ENCODE results near the gene SCN1B. TPM values are rescaled to one million over a fixed set of nuclear protein-coding genes. Genes with fewer than 3 reads are reported as not detected.

The SCN1B gene
- total and polyA plus RNA-seq, 10 of the 15 experiments (the other 5 are each of a cell fraction or from before 2014, with no cell fraction given): 0.04 to 0.54 (median 0.11) TPM; not detected in 3

Other genes with a start within 250 kb of the SCN1B start
Only the 7 nearest of the 12 such genes appear.
- gene ZNF30, start 103.6 kb upstream of the SCN1B start, total RNA-seq (2014; rRNA removed): 0.82 and 0.85 TPM in 2 replicates
- 1.2 and 1.5 TPM in 2 replicates for gene ZNF30, start 103.6 kb upstream of the SCN1B start, total RNA-seq (2014; rRNA removed; fragmentation: Illumina TruSeq; extraction: Trizol)
- gene ZNF30, start 103.6 kb upstream of the SCN1B start, total RNA-seq (2021): 0.98 and 1.2 TPM in 2 replicates
- gene ZNF30, start 103.6 kb upstream of the SCN1B start, polyA plus RNA-seq (2011; rRNA removed): 2.3 and 3.1 TPM in 2 replicates
- gene ZNF30, start 103.6 kb upstream of the SCN1B start, polyA plus RNA-seq (2014; fragmentation: Illumina TruSeq; extraction: Trizol): 0.97 and 2.8 TPM in 2 replicates
- gene ZNF30, start 103.6 kb upstream of the SCN1B start, polyA plus RNA-seq (2014; fragmentation: Nextera tagmentation; extraction: Ambion mirVana): 1 to 10 TPM; 1.2 to 1.6 TPM
- gene ZNF30, start 103.6 kb upstream of the SCN1B start, polyA plus RNA-seq (2014; rRNA removed): 0.80 and 1.1 TPM in 2 replicates
- 1 to 10 TPM; 1.3 to 1.8 TPM for gene ZNF30, start 103.6 kb upstream of the SCN1B start, polyA plus RNA-seq (2016; fragmentation: Nextera tagmentation; extraction: Ambion mirVana)
- 2.3 and 2.8 TPM in 2 replicates for gene ZNF792, start 66.2 kb upstream of the SCN1B start, total RNA-seq (2014; rRNA removed)
- 2.2 and 2.6 TPM in 2 replicates for gene ZNF792, start 66.2 kb upstream of the SCN1B start, total RNA-seq (2014; rRNA removed; fragmentation: Illumina TruSeq; extraction: Trizol)
- 2.0 and 2.2 TPM in 2 replicates for gene ZNF792, start 66.2 kb upstream of the SCN1B start, total RNA-seq (2021)
- gene ZNF792, start 66.2 kb upstream of the SCN1B start, polyA plus RNA-seq (2011; rRNA removed): 4.8 and 5.3 TPM in 2 replicates
- gene ZNF792, start 66.2 kb upstream of the SCN1B start, polyA plus RNA-seq (2014; fragmentation: Illumina TruSeq; extraction: Trizol): 1.2 and 1.3 TPM in 2 replicates
- under 1 TPM; 0.53 to 0.63 TPM for gene ZNF792, start 66.2 kb upstream of the SCN1B start, polyA plus RNA-seq (2014; fragmentation: Nextera tagmentation; extraction: Ambion mirVana)
- gene ZNF792, start 66.2 kb upstream of the SCN1B start, polyA plus RNA-seq (2014; rRNA removed): 0.97 and 1.0 TPM in 2 replicates
- 1 to 10 TPM in 1 of 2 experiments, under 1 TPM in 1; 0.87 to 1.3 TPM for gene ZNF792, start 66.2 kb upstream of the SCN1B start, polyA plus RNA-seq (2016; fragmentation: Nextera tagmentation; extraction: Ambion mirVana)
- gene GRAMD1A, start 30.1 kb upstream of the SCN1B start, total RNA-seq (2014; rRNA removed): 36.1 and 41.9 TPM in 2 replicates
- gene GRAMD1A, start 30.1 kb upstream of the SCN1B start, total RNA-seq (2014; rRNA removed; fragmentation: Illumina TruSeq; extraction: Trizol): 14.8 and 16.9 TPM in 2 replicates
- 69.1 and 71.0 TPM in 2 replicates for gene GRAMD1A, start 30.1 kb upstream of the SCN1B start, total RNA-seq (2021)
- 32.2 and 60.8 TPM in 2 replicates for gene GRAMD1A, start 30.1 kb upstream of the SCN1B start, polyA plus RNA-seq (2011; rRNA removed)
- gene GRAMD1A, start 30.1 kb upstream of the SCN1B start, polyA plus RNA-seq (2014; fragmentation: Illumina TruSeq; extraction: Trizol): 21.9 and 32.7 TPM in 2 replicates
- gene GRAMD1A, start 30.1 kb upstream of the SCN1B start, polyA plus RNA-seq (2014; fragmentation: Nextera tagmentation; extraction: Ambion mirVana): 1 to 10 TPM in 1 of 2 experiments, under 1 TPM in 1; 0.79 to 2.0 TPM
- gene GRAMD1A, start 30.1 kb upstream of the SCN1B start, polyA plus RNA-seq (2014; rRNA removed): 73.6 and 79.8 TPM in 2 replicates
- 10 to 100 TPM; 22.1 to 37.9 TPM for gene GRAMD1A, start 30.1 kb upstream of the SCN1B start, polyA plus RNA-seq (2016; fragmentation: Nextera tagmentation; extraction: Ambion mirVana)
- not detected in 2 replicates for gene HPN, start 11.3 kb downstream of the SCN1B start, total RNA-seq (2014; rRNA removed)
- not detected in 2 replicates for gene HPN, start 11.3 kb downstream of the SCN1B start, total RNA-seq (2014; rRNA removed; fragmentation: Illumina TruSeq; extraction: Trizol)
- 0.13 and 0.21 TPM in 2 replicates for gene HPN, start 11.3 kb downstream of the SCN1B start, total RNA-seq (2021)
- not detected in 2 replicates for gene HPN, start 11.3 kb downstream of the SCN1B start, polyA plus RNA-seq (2011; rRNA removed)
- not detected in 2 replicates for gene HPN, start 11.3 kb downstream of the SCN1B start, polyA plus RNA-seq (2014; fragmentation: Illumina TruSeq; extraction: Trizol)
- not detected for gene HPN, start 11.3 kb downstream of the SCN1B start, polyA plus RNA-seq (2014; fragmentation: Nextera tagmentation; extraction: Ambion mirVana)
- 0.16 TPM in 1 of 2 replicates, not detected in the other for gene HPN, start 11.3 kb downstream of the SCN1B start, polyA plus RNA-seq (2014; rRNA removed)
- gene HPN, start 11.3 kb downstream of the SCN1B start, polyA plus RNA-seq (2016; fragmentation: Nextera tagmentation; extraction: Ambion mirVana): under 1 TPM in 1 of 2 experiments, not detected in 1; 0.35 TPM
- gene FXYD3, start 85.4 kb downstream of the SCN1B start, total RNA-seq (2014; rRNA removed): not detected in 2 replicates
- gene FXYD3, start 85.4 kb downstream of the SCN1B start, total RNA-seq (2014; rRNA removed; fragmentation: Illumina TruSeq; extraction: Trizol): not detected in 2 replicates
- 0.44 and 0.80 TPM in 2 replicates for gene FXYD3, start 85.4 kb downstream of the SCN1B start, total RNA-seq (2021)
- gene FXYD3, start 85.4 kb downstream of the SCN1B start, polyA plus RNA-seq (2011; rRNA removed): not detected in 2 replicates
- not detected in 2 replicates for gene FXYD3, start 85.4 kb downstream of the SCN1B start, polyA plus RNA-seq (2014; fragmentation: Illumina TruSeq; extraction: Trizol)
- under 1 TPM in 1 of 2 experiments, not detected in 1; 0.09 TPM for gene FXYD3, start 85.4 kb downstream of the SCN1B start, polyA plus RNA-seq (2014; fragmentation: Nextera tagmentation; extraction: Ambion mirVana)
- not detected in 2 replicates for gene FXYD3, start 85.4 kb downstream of the SCN1B start, polyA plus RNA-seq (2014; rRNA removed)
- gene FXYD3, start 85.4 kb downstream of the SCN1B start, polyA plus RNA-seq (2016; fragmentation: Nextera tagmentation; extraction: Ambion mirVana): not detected
- 0.16 TPM in 1 of 2 replicates, not detected in the other for gene LGI4, start 104.6 kb downstream of the SCN1B start, total RNA-seq (2014; rRNA removed)
- gene LGI4, start 104.6 kb downstream of the SCN1B start, total RNA-seq (2014; rRNA removed; fragmentation: Illumina TruSeq; extraction: Trizol): not detected in 2 replicates
- 0.29 TPM in 1 of 2 replicates, not detected in the other for gene LGI4, start 104.6 kb downstream of the SCN1B start, total RNA-seq (2021)
- gene LGI4, start 104.6 kb downstream of the SCN1B start, polyA plus RNA-seq (2011; rRNA removed): 0.11 TPM in 1 of 2 replicates, not detected in the other
- not detected in 2 replicates for gene LGI4, start 104.6 kb downstream of the SCN1B start, polyA plus RNA-seq (2014; fragmentation: Illumina TruSeq; extraction: Trizol)
- gene LGI4, start 104.6 kb downstream of the SCN1B start, polyA plus RNA-seq (2014; fragmentation: Nextera tagmentation; extraction: Ambion mirVana): not detected
- not detected in 2 replicates for gene LGI4, start 104.6 kb downstream of the SCN1B start, polyA plus RNA-seq (2014; rRNA removed)
- not detected for gene LGI4, start 104.6 kb downstream of the SCN1B start, polyA plus RNA-seq (2016; fragmentation: Nextera tagmentation; extraction: Ambion mirVana)
- 1.0 TPM in 1 of 2 replicates, not detected in the other for gene FXYD1, start 108.4 kb downstream of the SCN1B start, total RNA-seq (2014; rRNA removed)
- gene FXYD1, start 108.4 kb downstream of the SCN1B start, total RNA-seq (2014; rRNA removed; fragmentation: Illumina TruSeq; extraction: Trizol): not detected in 2 replicates
- 1.2 and 1.4 TPM in 2 replicates for gene FXYD1, start 108.4 kb downstream of the SCN1B start, total RNA-seq (2021)
- gene FXYD1, start 108.4 kb downstream of the SCN1B start, polyA plus RNA-seq (2011; rRNA removed): 0.29 and 0.54 TPM in 2 replicates
- gene FXYD1, start 108.4 kb downstream of the SCN1B start, polyA plus RNA-seq (2014; fragmentation: Illumina TruSeq; extraction: Trizol): 0.34 TPM in 1 of 2 replicates, not detected in the other
- gene FXYD1, start 108.4 kb downstream of the SCN1B start, polyA plus RNA-seq (2014; fragmentation: Nextera tagmentation; extraction: Ambion mirVana): not detected
- gene FXYD1, start 108.4 kb downstream of the SCN1B start, polyA plus RNA-seq (2014; rRNA removed): 0.14 and 0.37 TPM in 2 replicates
- under 1 TPM in 1 of 2 experiments, not detected in 1; 0.44 TPM for gene FXYD1, start 108.4 kb downstream of the SCN1B start, polyA plus RNA-seq (2016; fragmentation: Nextera tagmentation; extraction: Ambion mirVana)